H1 (cell line): Measurements from ENCODE around the gene VDR. TPM values are rescaled to one million over a fixed set of nuclear protein-coding genes. Genes with fewer than 3 reads are reported as not detected.

Experiments
- CTCF ChIA-PET: fragments of 300-600 bp; sonication (Branson Sonifier 250); formaldehyde crosslinking; loops from one replicate; lab custom pipeline; 2021; ENCODE audit not compliant: partially characterized antibody; lab: Charles Lee
- POLR2A ChIA-PET: fragments of 300-600 bp; sonication (Branson Sonifier 250); formaldehyde crosslinking; loops from one replicate; lab custom pipeline; 2021; ENCODE audit warnings: inconsistent platforms; ENCODE audit not compliant: partially characterized antibody; lab: Charles Lee
- DNase-seq, 2 experiments: peaks; one replicate each; pipeline versions ENCODE4 v3.0.0 to v3.0.0-alpha.2; 2010 to 2022; ENCODE audit warnings: low spot score in 2 of 2, low read depth in 1 of 2, mixed read lengths in 1 of 2
- FAIRE-seq: peaks from 2 replicates; lab custom pipeline; 2011; peaks lifted over from hg19 to GRCh38; lab: Jason Lieb, UNC
- H2AFZ ChIP-seq: 2 replicates; pipeline ENCODE4 v1.8.1; 2012; ENCODE audit warnings: low read length, inconsistent platforms
- H2AK5ac ChIP-seq: 2 replicates; pipeline ENCODE4 v1.6.1; 2013; ENCODE audit warnings: low read depth, low read length
- H2BK120ac ChIP-seq: replicated peaks from 2 replicates; pipeline ENCODE3; 2013; ENCODE audit warnings: low read depth, low read length, inconsistent platforms
- H2BK12ac ChIP-seq: 2 replicates; pipeline ENCODE4 v1.6.1; 2013; ENCODE audit warnings: low read depth, low read length
- H2BK15ac ChIP-seq: 2 replicates; pipeline ENCODE4 v1.6.1; 2013; ENCODE audit warnings: low read length
- H2BK20ac ChIP-seq: 2 replicates; pipeline ENCODE4 v1.6.1; 2013; ENCODE audit warnings: low read length
- H2BK5ac ChIP-seq: 2 replicates; pipeline ENCODE4 v1.6.1; 2013; ENCODE audit warnings: low read depth, low read length
- H3K14ac ChIP-seq: 2 replicates; pipeline ENCODE4 v1.6.1; 2013; ENCODE audit warnings: inconsistent platforms; ENCODE audit not compliant: insufficient read length
- H3K18ac ChIP-seq: 2 replicates; pipeline ENCODE4 v1.6.1; 2013; ENCODE audit warnings: low read length; ENCODE audit errors: extremely low read depth
- H3K23ac ChIP-seq: 2 replicates; pipeline ENCODE4 v1.6.1; 2013; ENCODE audit warnings: inconsistent platforms; ENCODE audit not compliant: insufficient read length
- H3K23me2 ChIP-seq: 2 replicates; pipeline ENCODE4 v1.6.1; 2013; ENCODE audit warnings: low read depth, low read length
- H3K27ac ChIP-seq: 2 replicates; pipeline ENCODE4 v1.6.1; 2011; ENCODE audit warnings: low read depth, low read length, inconsistent platforms
- H3K27me3 ChIP-seq, 4 experiments: replicated peaks in 1 of 4; 1 replicate in 1 of 4; 2 replicates in 3 of 4; pipeline versions ENCODE4 v1.6.1 to v1.8.1; 2011 to 2013; ENCODE audit warnings: low read length in 3 of 4, mild to moderate bottlenecking in 3 of 4, inconsistent platforms in 2 of 4, mixed read lengths in 2 of 4, moderate library complexity in 1 of 4; ENCODE audit not compliant: control insufficient read depth in 3 of 4, insufficient read depth in 3 of 4; ENCODE audit errors: extremely low read depth in 1 of 4
- H3K36me3 ChIP-seq, 4 experiments: 2 replicates each; pipeline versions ENCODE4 v1.6.1 to v1.8.1; 2011 to 2013; ENCODE audit warnings: mild to moderate bottlenecking in 4 of 4, low read length in 3 of 4, moderate library complexity in 2 of 4, control low read depth in 1 of 4, inconsistent platforms in 1 of 4; ENCODE audit not compliant: insufficient read depth in 4 of 4, control insufficient read depth in 2 of 4
- H3K4ac ChIP-seq: replicated peaks from 2 replicates; pipeline ENCODE3; 2013; ENCODE audit warnings: low read length, low read depth, mixed read lengths, inconsistent platforms; ENCODE audit not compliant: insufficient read length
- H3K4me1 ChIP-seq, 4 experiments: replicated peaks in 1 of 4; 1 replicate in 1 of 4; 2 replicates in 3 of 4; pipeline versions ENCODE4 v1.6.1 to v1.8.1; 2011 to 2013; ENCODE audit warnings: low read length in 3 of 4, inconsistent platforms in 2 of 4, mixed read lengths in 1 of 4; ENCODE audit not compliant: insufficient read depth in 4 of 4, control insufficient read depth in 3 of 4
- H3K4me2 ChIP-seq, 2 experiments: 2 replicates each; pipeline versions ENCODE4 v1.6.1 to v1.8.1; 2011 to 2013; ENCODE audit warnings: low read depth in 2 of 2, low read length in 2 of 2, control low read depth in 1 of 2, inconsistent platforms in 1 of 2, mild to moderate bottlenecking in 1 of 2; ENCODE audit not compliant: insufficient read depth in 1 of 2
- H3K4me3 ChIP-seq, 4 experiments: fragments of 200-600, 300-600 bp in 1 of 4; sonication (generic), shearing (Covaris generic), sonication (Bioruptor Twin) in 1 of 4; 2 replicates each; pipeline versions ENCODE4 v1.5.1 to v1.8.1; 2011 to 2016; ENCODE audit warnings: low read length in 4 of 4, low read depth in 3 of 4, control low read depth in 2 of 4, inconsistent platforms in 2 of 4, mild to moderate bottlenecking in 2 of 4, mixed read lengths in 1 of 4, moderate library complexity in 1 of 4; ENCODE audit not compliant: insufficient read depth in 2 of 4; ENCODE audit errors: extremely low read depth in 1 of 4
- H3K56ac ChIP-seq: replicated peaks from 2 replicates; pipeline ENCODE3; 2013; ENCODE audit warnings: low read depth, mild to moderate bottlenecking, mixed read lengths, low read length, inconsistent platforms; ENCODE audit not compliant: insufficient read length
- H3K79me1 ChIP-seq: 2 replicates; pipeline ENCODE4 v1.6.1; 2013; ENCODE audit warnings: low read depth, low read length, control low read depth
- H3K79me2 ChIP-seq, 2 experiments: 2 replicates each; pipeline versions ENCODE4 v1.6.1 to v1.8.1; 2012 to 2013; ENCODE audit warnings: low read length in 2 of 2, mild to moderate bottlenecking in 2 of 2, inconsistent platforms in 1 of 2; ENCODE audit not compliant: insufficient read depth in 2 of 2, control insufficient read depth in 1 of 2
- H3K9ac ChIP-seq, 4 experiments: replicated peaks in 1 of 4; 1 replicate in 1 of 4; 2 replicates in 3 of 4; pipeline versions ENCODE4 v1.6.1 to v1.8.1; 2011 to 2013; ENCODE audit warnings: low read depth in 3 of 4, low read length in 3 of 4, control low read depth in 2 of 4, mild to moderate bottlenecking in 2 of 4, moderate library complexity in 2 of 4, inconsistent platforms in 1 of 4; ENCODE audit errors: extremely low read depth in 1 of 4
- H3K9me3 ChIP-seq, 2 experiments: 2 replicates each; pipeline versions ENCODE4 v1.6.1 to v1.8.1; 2012 to 2013; ENCODE audit warnings: mild to moderate bottlenecking in 2 of 2, moderate library complexity in 2 of 2, control low read depth in 1 of 2, inconsistent platforms in 1 of 2, low read depth in 1 of 2, low read length in 1 of 2, mixed read lengths in 1 of 2; ENCODE audit not compliant: insufficient read depth in 2 of 2
- H4K20me1 ChIP-seq, 2 experiments: replicated peaks in 1 of 2; 2 replicates each; pipeline versions ENCODE3 to v1.8.1; 2011 to 2013; ENCODE audit warnings: inconsistent platforms in 2 of 2, low read length in 2 of 2, mild to moderate bottlenecking in 1 of 2; ENCODE audit not compliant: insufficient read depth in 2 of 2, control insufficient read depth in 1 of 2
- H4K5ac ChIP-seq: 2 replicates; pipeline ENCODE4 v1.6.1; 2013; ENCODE audit warnings: low read length, low read depth, mixed read lengths, inconsistent platforms; ENCODE audit not compliant: insufficient read length
- H4K8ac ChIP-seq: 2 replicates; pipeline ENCODE4 v1.8.0; 2013; ENCODE audit warnings: mild to moderate bottlenecking, moderate library complexity, low read length, inconsistent platforms; ENCODE audit not compliant: insufficient read depth; ENCODE audit errors: extremely low read depth
- H4K91ac ChIP-seq: replicated peaks from 2 replicates; pipeline ENCODE3; 2013; ENCODE audit warnings: low read length, mixed read lengths, inconsistent platforms; ENCODE audit not compliant: insufficient read length
- ATF3 ChIP-seq: IDR thresholded peaks from 2 replicates; pipeline ENCODE4 v1.6.1; 2011; ENCODE audit warnings: low read depth, mild to moderate bottlenecking, low read length; ENCODE audit not compliant: insufficient read depth
- CREB1 ChIP-seq: IDR thresholded peaks from 2 replicates; pipeline ENCODE4 v1.6.1; 2012; ENCODE audit warnings: inconsistent platforms
- JUND ChIP-seq: IDR thresholded peaks from 2 replicates; pipeline ENCODE4 v1.6.1; 2011; ENCODE audit warnings: mild to moderate bottlenecking, improper control_type of control experiment, low read length
- NRF1 ChIP-seq: IDR thresholded peaks from 2 replicates; pipeline ENCODE4 v1.6.1; 2011; ENCODE audit warnings: mild to moderate bottlenecking, low read depth, low read length, improper control_type of control experiment
- SRF ChIP-seq: IDR thresholded peaks from 2 replicates; pipeline ENCODE4 v1.6.1; 2011; ENCODE audit warnings: mild to moderate bottlenecking, low read depth, low read length, moderate library complexity
- TBP ChIP-seq: IDR thresholded peaks from 2 replicates; pipeline ENCODE4 v1.6.1; 2011; ENCODE audit warnings: low read depth, low read length, improper control_type of control experiment
- WGBS, 2 experiments: shearing (Covaris generic) in 1 of 2; methylation state at CpG; one replicate each; pipeline versions ENCODE4 v1.1.6 to v1.1.7; 2013 to 2015; ENCODE audit warnings: low lambda C conversion rate in 2 of 2, mixed read lengths in 2 of 2, inconsistent platforms in 1 of 2, low coverage in 1 of 2, missing lambda C conversion rate in 1 of 2; ENCODE audit not compliant: insufficient replicate concordance in 2 of 2, insufficient coverage in 1 of 2, insufficient read length in 1 of 2; ENCODE audit errors: extremely low coverage in 1 of 2, missing lambda C conversion rate in 1 of 2; 5-methylcytosine and 5-hydroxymethylcytosine counted together
- polyA plus RNA-seq, 7 experiments: library from polyadenylated mRNA; depleted of rRNA in 3 of 7; stranded (reverse) in 5 of 7; unstranded in 2 of 7; fragments of >200 nt in 5 of 7; fragments of 200-250 nt in 2 of 7; gene quantifications; 1 replicate in 5 of 7; 2 replicates in 1 of 7; 4 replicates in 1 of 7; pipeline versions ENCODE4 v1.2.1 to v1.2.3, GENCODE V29; 2011 to 2013; ENCODE audit warnings: missing spikeins in 2 of 7, mixed read lengths in 2 of 7
- total RNA-seq: library from RNA; stranded (reverse); fragmentation: NEBNext Ultra II Directional; extraction: Animal tissue kit (Norgen Biotek cat#: 25700); gene quantifications from 2 replicates; pipeline ENCODE4 v1.2.1, GENCODE V29; 2021

The VDR gene
- total and polyA plus RNA-seq, 2 of the 8 experiments (the other 6 are each of a cell fraction or from before 2014, with no cell fraction given): 0.44 to 0.65 TPM

- Histone ChIP-seq H3K14ac (no peak overlapping the region), H3K4ac (no peak overlapping the region)
- DNase-seq: no peak
- TF ChIP-seq ATF3 (no peak), JUND (no peak), NRF1 (no peak), CREB1 (no peak), SRF (no peak), TBP (no peak)
- TF ChIP-seq, all 59 proteins: peak for 0
- CTCF ChIA-PET: interaction anchor here (0.7 to 4.2 kb wide), 23 partner anchors 9 to 309 kb away, joined by 3 to 19 read pairs (median 4); no protein-coding TSS in a partner anchor
- Histone ChIP-seq H3K79me2 (no peaks in the 10 kb centered on the region), H2BK20ac (no peak overlapping the region), H2BK120ac (no peak overlapping the region), H4K5ac (no peak overlapping the region), H3K56ac (no peak overlapping the region), H4K20me1 (no peaks in the 10 kb centered on the region), H3K27ac (no peak overlapping the region), H2BK15ac (no peak overlapping the region), H2BK12ac (no peak overlapping the region), H3K4me1 (peaks cover 0 to 3% (median 1%) of the 10 kb centered on the region in 4 experiments; a peak in 3 of 7 replicates), H4K8ac (no peak overlapping the region), H3K36me3 (no peaks in the 10 kb centered on the region), H3K23ac (no peak overlapping the region), H2AK5ac (no peak overlapping the region), H3K9ac (no peak overlapping the region), H3K79me1 (no peaks in the 10 kb centered on the region), H2AFZ (no peak overlapping the region), H2BK5ac (no peak overlapping the region), H3K27me3 (peaks cover 0 to 2% (median 0%) of the 10 kb centered on the region in 4 experiments; a peak in 1 of 7 replicates), H3K9me3 (no peaks in the 10 kb centered on the region), H3K23me2 (no peaks in the 10 kb centered on the region), H3K4me2 (no peak overlapping the region), H4K91ac (no peak overlapping the region), H3K18ac (no peak overlapping the region), H3K4me3 (no peak overlapping the region)
- no peak for FAIRE-seq
- POLR2A ChIA-PET: no interaction called here
- WGBS, 2 experiments: 92% methylated on average over 1 of the region's 1 CpG; no CpG with 5 or more reads in 1 of the 2 experiments
Observed at GRCh38 chr12:47856094-47856493, 48.7 kb downstream of the VDR start.
